Erythroblast (primary cell): Measurements from ENCODE around the gene NLRP4.

Source experiments
- GATA1 ChIP-seq: IDR thresholded peaks from 2 replicates; pipeline ENCODE4 v1.6.1; 2011; ENCODE audit warnings: low read depth, mild to moderate bottlenecking, control low read depth, low read length, moderate library complexity
- POLR2A ChIP-seq: IDR thresholded peaks from 2 replicates; pipeline ENCODE4 v1.6.1; 2011; ENCODE audit warnings: mild to moderate bottlenecking, low read length

DNA sequence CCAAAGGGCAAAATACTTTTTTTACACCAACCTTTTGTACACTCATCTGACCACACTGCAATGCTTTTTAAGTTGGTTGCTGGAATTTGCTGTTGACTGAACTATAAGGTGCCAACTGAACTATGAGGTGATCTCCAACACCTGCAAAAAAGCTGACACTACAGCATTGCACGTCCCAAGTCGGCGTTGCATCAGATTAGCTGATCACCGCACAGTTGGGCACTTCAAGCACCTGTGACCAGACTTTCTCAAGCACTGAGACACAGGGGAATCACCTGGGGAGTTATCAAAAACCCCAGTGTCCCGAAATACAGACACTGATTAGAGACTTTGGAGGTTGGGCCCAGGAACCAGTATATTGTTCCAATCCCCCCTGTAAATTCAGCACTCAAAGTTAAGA lies 5.7 kb upstream of the NLRP4 start:
- TF ChIP-seq POLR2A (no peak), GATA1 (no peak)
